SK-N-SH treated with all-trans-retinoic acid at 6 μM for 48 hours (cell line): ENCODE results near the gene DNAJB2.

Source experiments
- RARB ChIP-seq: fragments of 250-450 bp; sonication (Bioruptor Pico); IDR thresholded peaks from 2 replicates; pipeline ENCODE4 v1.8.0; 2021; ENCODE audit warnings: mild to moderate bottlenecking, moderate library complexity
- SNAI2 ChIP-seq: fragments of 250-450 bp; sonication (Bioruptor Pico); IDR thresholded peaks from 2 replicates; pipeline ENCODE4 v1.5.0; 2020; ENCODE audit warnings: mild to moderate bottlenecking, moderate library complexity
- TOX ChIP-seq: fragments of 250-450 bp; sonication (Bioruptor Pico); IDR thresholded peaks from 2 replicates; pipeline ENCODE4 v1.8.0; 2021; ENCODE audit warnings: mild to moderate bottlenecking, moderate library complexity, borderline replicate concordance
- TF ChIP-seq, protein P1 (sequence below): fragments of 250-450 bp; sonication (Bioruptor Pico); IDR thresholded peaks from 2 replicates; pipeline ENCODE4 v1.8.0; 2020; ENCODE audit warnings: mild to moderate bottlenecking, moderate library complexity, borderline replicate concordance

- TF ChIP-seq, protein P1, sequence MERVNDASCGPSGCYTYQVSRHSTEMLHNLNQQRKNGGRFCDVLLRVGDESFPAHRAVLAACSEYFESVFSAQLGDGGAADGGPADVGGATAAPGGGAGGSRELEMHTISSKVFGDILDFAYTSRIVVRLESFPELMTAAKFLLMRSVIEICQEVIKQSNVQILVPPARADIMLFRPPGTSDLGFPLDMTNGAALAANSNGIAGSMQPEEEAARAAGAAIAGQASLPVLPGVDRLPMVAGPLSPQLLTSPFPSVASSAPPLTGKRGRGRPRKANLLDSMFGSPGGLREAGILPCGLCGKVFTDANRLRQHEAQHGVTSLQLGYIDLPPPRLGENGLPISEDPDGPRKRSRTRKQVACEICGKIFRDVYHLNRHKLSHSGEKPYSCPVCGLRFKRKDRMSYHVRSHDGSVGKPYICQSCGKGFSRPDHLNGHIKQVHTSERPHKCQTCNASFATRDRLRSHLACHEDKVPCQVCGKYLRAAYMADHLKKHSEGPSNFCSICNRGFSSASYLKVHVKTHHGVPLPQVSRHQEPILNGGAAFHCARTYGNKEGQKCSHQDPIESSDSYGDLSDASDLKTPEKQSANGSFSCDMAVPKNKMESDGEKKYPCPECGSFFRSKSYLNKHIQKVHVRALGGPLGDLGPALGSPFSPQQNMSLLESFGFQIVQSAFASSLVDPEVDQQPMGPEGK (CRISPR knock-in tag): no peak
- no peak for TF ChIP-seq TOX (CRISPR knock-in tag)
- no peak for TF ChIP-seq SNAI2 (CRISPR knock-in tag)
- TF ChIP-seq RARB (CRISPR knock-in tag): no peak
Observed at GRCh38 chr2:219335373-219335786, 56.2 kb downstream of the DNAJB2 start.
